Activated CD4-positive, CD25-positive, alpha-beta regulatory T cell (primary cell): Measurements from ENCODE around the gene THOC5.

ENCODE experiments used
- DNase-seq, 4 experiments: peaks; one replicate each; lab custom pipeline; 2025; lab: John Stamatoyannopoulos, UW

Gene THOC5

GRCh38 chr22:29476116-29476515, 77.4 kb downstream of the THOC5 start:
- DNase-seq, result no peak

- DNase-seq, result no peak
Measured at GRCh38 chr22:29475550-29475949, 78.0 kb downstream of the THOC5 start.

- no peak for DNase-seq
Measured at GRCh38 chr22:29473001-29473400, 80.6 kb downstream of the THOC5 start.

GRCh38 chr22:29470159-29470855, 83.2 kb downstream of the THOC5 start:
- peak; percentile 39 to 57 (median 46) for DNase-seq

GRCh38 chr22:29469755-29470154, 83.8 kb downstream of the THOC5 start:
- no peak for DNase-seq

- DNase-seq, result no peak
Measured at GRCh38 chr22:29464581-29464980, 89.0 kb downstream of the THOC5 start.

GRCh38 chr22:29463629-29464028, 89.9 kb downstream of the THOC5 start:
- no peak for DNase-seq

- no peak for DNase-seq
Measured at GRCh38 chr22:29461263-29461662, 92.3 kb downstream of the THOC5 start.

GRCh38 chr22:29459773-29460172, 93.8 kb downstream of the THOC5 start:
- DNase-seq, result no peak

- no peak for DNase-seq
Measured at GRCh38 chr22:29458551-29458950, 95.0 kb downstream of the THOC5 start.

- no peak for DNase-seq
Measured at GRCh38 chr22:29457730-29458129, 95.8 kb downstream of the THOC5 start.

- DNase-seq, result no peak
Measured at GRCh38 chr22:29456211-29456671, 97.3 kb downstream of the THOC5 start.
